HepG2 (cell line): ENCODE data around the gene SYNE1. TPM values are rescaled to one million over a fixed set of nuclear protein-coding genes. Genes with fewer than 3 reads are reported as not detected.

Source experiments
- BCL6 ChIP-seq: IDR thresholded peaks from 2 replicates; pipeline ENCODE4 v1.6.1; 2016; ENCODE audit warnings: missing genetic modification reagents, missing compliant biosample characterization
- EZH2 ChIP-seq: conservative IDR thresholded peaks from 2 replicates; pipeline ENCODE4 v1.6.1; 2012; ENCODE audit warnings: mild to moderate bottlenecking, low read depth, low read length, moderate library complexity
- FOXA1 ChIP-seq, 2 experiments: fragments of 450-650 bp in 1 of 2; sonication (generic) in 1 of 2; formaldehyde crosslinking in 1 of 2; IDR thresholded peaks; 2 replicates each; pipeline versions ENCODE4 v1.4.0 to v1.6.1; 2016 to 2020; ENCODE audit warnings: missing genetic modification reagents in 1 of 2
- NR2F2 ChIP-seq: IDR thresholded peaks from 2 replicates; pipeline ENCODE4 v1.6.1; 2012; ENCODE audit warnings: low read depth, inconsistent platforms, borderline replicate concordance
- XBP1 ChIP-seq: sonication (generic); formaldehyde crosslinking; IDR thresholded peaks from 2 replicates; pipeline ENCODE4 v1.5.0; 2020; ENCODE audit warnings: missing genetic modification reagents
- ZBTB42 ChIP-seq: sonication (generic); formaldehyde crosslinking; IDR thresholded peaks from 2 replicates; pipeline ENCODE4 v1.5.0; 2020; ENCODE audit warnings: mild to moderate bottlenecking, missing genetic modification reagents
- ZNF282 ChIP-seq: fragments of 450-650 bp; IDR thresholded peaks from 2 replicates; pipeline ENCODE4 v1.6.1; 2018; ENCODE audit not compliant: partially characterized antibody
- ZNF337 ChIP-seq: sonication (generic); formaldehyde crosslinking; IDR thresholded peaks from 2 replicates; pipeline ENCODE4 v1.5.1; 2020; ENCODE audit warnings: missing genetic modification reagents, low read depth, mild to moderate bottlenecking, borderline replicate concordance
- ZNF549 ChIP-seq: sonication (generic); formaldehyde crosslinking; IDR thresholded peaks from 2 replicates; pipeline ENCODE4 v1.5.0; 2020; ENCODE audit warnings: missing genetic modification reagents
- polyA plus RNA-seq, 8 experiments: library from polyadenylated mRNA; depleted of rRNA in 3 of 8; stranded (reverse) in 7 of 8; unstranded in 1 of 8; fragments of >200 nt; fragmentation: Illumina TruSeq in 4 of 8; extraction: Trizol in 4 of 8; gene quantifications; 2 replicates each; pipeline versions ENCODE4 v1.2.1 to v1.2.3, GENCODE V29; 2011 to 2016; ENCODE audit warnings: low read depth in 4 of 8, missing spikeins in 1 of 8, mixed read lengths in 1 of 8; ENCODE audit not compliant: insufficient read depth in 1 of 8
- total RNA-seq, 5 experiments: library from RNA; depleted of rRNA; stranded (reverse); fragments of >200 nt; fragmentation: Illumina TruSeq; extraction: Trizol; gene quantifications; 2 replicates each; pipeline ENCODE4 v1.2.3, GENCODE V29; 2016; ENCODE audit warnings: low read depth in 1 of 5
- TF ChIP-seq, protein P1 (sequence below): sonication (generic); formaldehyde crosslinking; IDR thresholded peaks from 2 replicates; pipeline ENCODE4 v1.4.0; 2020; ENCODE audit warnings: missing genetic modification reagents
- TF ChIP-seq, protein P2 (sequence below): sonication (generic); formaldehyde crosslinking; IDR thresholded peaks from 2 replicates; pipeline ENCODE4 v1.4.0; 2020; ENCODE audit warnings: missing genetic modification reagents
- TF ChIP-seq, protein P3 (sequence below): IDR thresholded peaks from 2 replicates; pipeline ENCODE4 v1.6.1; 2016; ENCODE audit warnings: missing biosample characterization, missing genetic modification reagents, low read depth
- TF ChIP-seq, protein P4 (sequence below): sonication (generic); formaldehyde crosslinking; IDR thresholded peaks from 2 replicates; pipeline ENCODE4 v1.8.0; 2022; ENCODE audit warnings: mild to moderate bottlenecking, missing genetic modification reagents
- TF ChIP-seq, protein P5 (sequence below): sonication (generic); formaldehyde crosslinking; IDR thresholded peaks from 2 replicates; pipeline ENCODE4 v1.4.0; 2020; ENCODE audit warnings: missing genetic modification reagents

Gene SYNE1
- total and polyA plus RNA-seq, 2 of the 13 experiments (the other 11 are each of a cell fraction or from before 2014, with no cell fraction given): 5.5 to 15.9 TPM

DNA sequence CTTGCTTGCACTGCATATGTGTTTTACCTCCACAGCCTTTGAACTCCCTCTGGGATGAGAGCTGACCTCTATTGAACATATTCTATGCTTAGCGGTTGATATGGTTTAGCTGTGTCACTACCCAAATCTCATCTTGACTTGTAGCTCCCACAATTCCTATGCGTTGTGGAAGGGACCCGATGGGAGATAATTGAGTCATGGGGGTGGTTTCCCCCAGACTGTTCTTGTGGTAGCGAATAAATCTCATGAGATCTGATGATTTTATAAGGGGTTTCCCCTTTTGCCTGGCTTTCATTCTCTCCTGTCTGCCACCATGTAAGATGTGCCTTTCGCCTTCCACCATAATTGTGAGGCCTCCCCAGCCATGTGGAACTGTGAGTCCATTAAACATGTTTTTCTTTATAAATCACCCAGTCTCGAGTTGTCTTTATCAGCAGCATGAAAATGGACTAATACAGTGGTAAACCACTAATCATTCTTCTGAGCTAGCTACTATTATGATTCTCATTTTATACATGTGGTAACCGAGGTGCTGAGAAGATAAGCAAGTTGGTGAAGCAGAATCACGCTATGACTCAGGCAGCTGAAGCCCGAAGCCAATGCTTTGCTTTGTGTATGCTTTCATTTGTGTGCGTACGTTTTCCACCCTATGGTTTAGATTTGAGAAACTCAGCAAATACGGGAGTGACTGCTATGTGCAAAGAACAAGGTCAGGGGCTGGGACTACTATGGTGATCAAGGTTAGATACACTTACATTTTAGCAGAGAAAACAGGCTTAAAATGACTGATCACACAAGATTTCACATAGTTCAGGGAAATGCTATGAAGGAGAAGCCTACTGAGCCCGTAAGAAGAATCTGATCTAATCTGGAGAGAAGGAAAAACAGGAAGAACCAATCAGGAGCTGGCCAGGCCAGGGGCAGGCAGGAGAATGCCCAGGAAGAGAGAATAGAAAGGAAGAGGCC lies 466.2 kb downstream of the SYNE1 start (continued):
- TF ChIP-seq, protein P1, sequence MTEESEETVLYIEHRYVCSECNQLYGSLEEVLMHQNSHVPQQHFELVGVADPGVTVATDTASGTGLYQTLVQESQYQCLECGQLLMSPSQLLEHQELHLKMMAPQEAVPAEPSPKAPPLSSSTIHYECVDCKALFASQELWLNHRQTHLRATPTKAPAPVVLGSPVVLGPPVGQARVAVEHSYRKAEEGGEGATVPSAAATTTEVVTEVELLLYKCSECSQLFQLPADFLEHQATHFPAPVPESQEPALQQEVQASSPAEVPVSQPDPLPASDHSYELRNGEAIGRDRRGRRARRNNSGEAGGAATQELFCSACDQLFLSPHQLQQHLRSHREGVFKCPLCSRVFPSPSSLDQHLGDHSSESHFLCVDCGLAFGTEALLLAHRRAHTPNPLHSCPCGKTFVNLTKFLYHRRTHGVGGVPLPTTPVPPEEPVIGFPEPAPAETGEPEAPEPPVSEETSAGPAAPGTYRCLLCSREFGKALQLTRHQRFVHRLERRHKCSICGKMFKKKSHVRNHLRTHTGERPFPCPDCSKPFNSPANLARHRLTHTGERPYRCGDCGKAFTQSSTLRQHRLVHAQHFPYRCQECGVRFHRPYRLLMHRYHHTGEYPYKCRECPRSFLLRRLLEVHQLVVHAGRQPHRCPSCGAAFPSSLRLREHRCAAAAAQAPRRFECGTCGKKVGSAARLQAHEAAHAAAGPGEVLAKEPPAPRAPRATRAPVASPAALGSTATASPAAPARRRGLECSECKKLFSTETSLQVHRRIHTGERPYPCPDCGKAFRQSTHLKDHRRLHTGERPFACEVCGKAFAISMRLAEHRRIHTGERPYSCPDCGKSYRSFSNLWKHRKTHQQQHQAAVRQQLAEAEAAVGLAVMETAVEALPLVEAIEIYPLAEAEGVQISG (CRISPR knock-in tag): peak; percentile 45; the same call in 1 of the 2 replicates
- TF ChIP-seq, protein P2, sequence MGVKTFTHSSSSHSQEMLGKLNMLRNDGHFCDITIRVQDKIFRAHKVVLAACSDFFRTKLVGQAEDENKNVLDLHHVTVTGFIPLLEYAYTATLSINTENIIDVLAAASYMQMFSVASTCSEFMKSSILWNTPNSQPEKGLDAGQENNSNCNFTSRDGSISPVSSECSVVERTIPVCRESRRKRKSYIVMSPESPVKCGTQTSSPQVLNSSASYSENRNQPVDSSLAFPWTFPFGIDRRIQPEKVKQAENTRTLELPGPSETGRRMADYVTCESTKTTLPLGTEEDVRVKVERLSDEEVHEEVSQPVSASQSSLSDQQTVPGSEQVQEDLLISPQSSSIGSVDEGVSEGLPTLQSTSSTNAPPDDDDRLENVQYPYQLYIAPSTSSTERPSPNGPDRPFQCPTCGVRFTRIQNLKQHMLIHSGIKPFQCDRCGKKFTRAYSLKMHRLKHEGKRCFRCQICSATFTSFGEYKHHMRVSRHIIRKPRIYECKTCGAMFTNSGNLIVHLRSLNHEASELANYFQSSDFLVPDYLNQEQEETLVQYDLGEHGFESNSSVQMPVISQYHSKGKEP (CRISPR knock-in tag): no peak
- peak; percentile 30; the same call in 1 of the 2 replicates for TF ChIP-seq BCL6 (CRISPR knock-in tag)
- no peak for TF ChIP-seq ZBTB42 (CRISPR knock-in tag)
- no peak for TF ChIP-seq EZH2
- TF ChIP-seq, protein P3, sequence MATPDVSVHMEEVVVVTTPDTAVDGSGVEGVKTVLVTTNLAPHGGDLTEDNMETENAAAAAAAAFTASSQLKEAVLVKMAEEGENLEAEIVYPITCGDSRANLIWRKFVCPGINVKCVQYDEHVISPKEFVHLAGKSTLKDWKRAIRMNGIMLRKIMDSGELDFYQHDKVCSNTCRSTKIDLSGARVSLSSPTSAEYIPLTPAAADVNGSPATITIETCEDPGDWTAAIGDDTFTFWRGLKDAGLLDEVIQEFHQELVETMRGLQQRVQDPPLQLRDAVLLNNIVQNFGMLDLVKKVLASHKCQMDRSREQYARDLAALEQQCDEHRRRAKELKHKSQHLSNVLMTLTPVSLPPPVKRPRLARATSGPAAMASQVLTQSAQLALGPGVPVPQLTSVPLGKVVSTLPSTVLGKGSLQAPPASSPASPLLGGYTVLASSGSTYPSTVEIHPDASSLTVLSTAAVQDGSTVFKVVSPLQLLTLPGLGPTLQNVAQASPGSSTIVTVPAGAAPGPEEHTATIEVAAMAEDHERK: 0 out of 2 replicates have a peak, but pooled peaks have one; percentile 6
- TF ChIP-seq, protein P4, sequence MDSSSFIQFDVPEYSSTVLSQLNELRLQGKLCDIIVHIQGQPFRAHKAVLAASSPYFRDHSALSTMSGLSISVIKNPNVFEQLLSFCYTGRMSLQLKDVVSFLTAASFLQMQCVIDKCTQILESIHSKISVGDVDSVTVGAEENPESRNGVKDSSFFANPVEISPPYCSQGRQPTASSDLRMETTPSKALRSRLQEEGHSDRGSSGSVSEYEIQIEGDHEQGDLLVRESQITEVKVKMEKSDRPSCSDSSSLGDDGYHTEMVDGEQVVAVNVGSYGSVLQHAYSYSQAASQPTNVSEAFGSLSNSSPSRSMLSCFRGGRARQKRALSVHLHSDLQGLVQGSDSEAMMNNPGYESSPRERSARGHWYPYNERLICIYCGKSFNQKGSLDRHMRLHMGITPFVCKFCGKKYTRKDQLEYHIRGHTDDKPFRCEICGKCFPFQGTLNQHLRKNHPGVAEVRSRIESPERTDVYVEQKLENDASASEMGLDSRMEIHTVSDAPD: no peak
- TF ChIP-seq NR2F2: 0 out of 2 replicates have a peak, but pooled peaks have one; percentile 26
- TF ChIP-seq, protein P5, sequence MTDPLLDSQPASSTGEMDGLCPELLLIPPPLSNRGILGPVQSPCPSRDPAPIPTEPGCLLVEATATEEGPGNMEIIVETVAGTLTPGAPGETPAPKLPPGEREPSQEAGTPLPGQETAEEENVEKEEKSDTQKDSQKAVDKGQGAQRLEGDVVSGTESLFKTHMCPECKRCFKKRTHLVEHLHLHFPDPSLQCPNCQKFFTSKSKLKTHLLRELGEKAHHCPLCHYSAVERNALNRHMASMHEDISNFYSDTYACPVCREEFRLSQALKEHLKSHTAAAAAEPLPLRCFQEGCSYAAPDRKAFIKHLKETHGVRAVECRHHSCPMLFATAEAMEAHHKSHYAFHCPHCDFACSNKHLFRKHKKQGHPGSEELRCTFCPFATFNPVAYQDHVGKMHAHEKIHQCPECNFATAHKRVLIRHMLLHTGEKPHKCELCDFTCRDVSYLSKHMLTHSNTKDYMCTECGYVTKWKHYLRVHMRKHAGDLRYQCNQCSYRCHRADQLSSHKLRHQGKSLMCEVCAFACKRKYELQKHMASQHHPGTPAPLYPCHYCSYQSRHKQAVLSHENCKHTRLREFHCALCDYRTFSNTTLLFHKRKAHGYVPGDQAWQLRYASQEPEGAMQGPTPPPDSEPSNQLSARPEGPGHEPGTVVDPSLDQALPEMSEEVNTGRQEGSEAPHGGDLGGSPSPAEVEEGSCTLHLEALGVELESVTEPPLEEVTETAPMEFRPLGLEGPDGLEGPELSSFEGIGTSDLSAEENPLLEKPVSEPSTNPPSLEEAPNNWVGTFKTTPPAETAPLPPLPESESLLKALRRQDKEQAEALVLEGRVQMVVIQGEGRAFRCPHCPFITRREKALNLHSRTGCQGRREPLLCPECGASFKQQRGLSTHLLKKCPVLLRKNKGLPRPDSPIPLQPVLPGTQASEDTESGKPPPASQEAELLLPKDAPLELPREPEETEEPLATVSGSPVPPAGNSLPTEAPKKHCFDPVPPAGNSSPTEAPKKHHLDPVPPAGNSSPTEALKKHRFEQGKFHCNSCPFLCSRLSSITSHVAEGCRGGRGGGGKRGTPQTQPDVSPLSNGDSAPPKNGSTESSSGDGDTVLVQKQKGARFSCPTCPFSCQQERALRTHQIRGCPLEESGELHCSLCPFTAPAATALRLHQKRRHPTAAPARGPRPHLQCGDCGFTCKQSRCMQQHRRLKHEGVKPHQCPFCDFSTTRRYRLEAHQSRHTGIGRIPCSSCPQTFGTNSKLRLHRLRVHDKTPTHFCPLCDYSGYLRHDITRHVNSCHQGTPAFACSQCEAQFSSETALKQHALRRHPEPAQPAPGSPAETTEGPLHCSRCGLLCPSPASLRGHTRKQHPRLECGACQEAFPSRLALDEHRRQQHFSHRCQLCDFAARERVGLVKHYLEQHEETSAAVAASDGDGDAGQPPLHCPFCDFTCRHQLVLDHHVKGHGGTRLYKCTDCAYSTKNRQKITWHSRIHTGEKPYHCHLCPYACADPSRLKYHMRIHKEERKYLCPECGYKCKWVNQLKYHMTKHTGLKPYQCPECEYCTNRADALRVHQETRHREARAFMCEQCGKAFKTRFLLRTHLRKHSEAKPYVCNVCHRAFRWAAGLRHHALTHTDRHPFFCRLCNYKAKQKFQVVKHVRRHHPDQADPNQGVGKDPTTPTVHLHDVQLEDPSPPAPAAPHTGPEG (CRISPR knock-in tag): 0 out of 2 replicates have a peak, but pooled peaks have one; percentile 19
- no peak for TF ChIP-seq FOXA1 (IDR thresholded peaks at IDR 0.05)
- TF ChIP-seq FOXA1 (CRISPR knock-in tag; IDR thresholded peaks at IDR 0.05): peak; percentile 56; the same call in 1 of the 2 replicates
- no peak for TF ChIP-seq ZNF549 (CRISPR knock-in tag)
- no peak for TF ChIP-seq ZNF282
- no peak for TF ChIP-seq XBP1 (CRISPR knock-in tag)
- no peak for TF ChIP-seq ZNF337 (CRISPR knock-in tag)
